Spleen (tissue), 11 donors: ENCODE measurements around the gene CCDC148. TPM values are rescaled to one million over a fixed set of nuclear protein-coding genes. Genes with fewer than 3 reads are reported as not detected.
"Not testable (repeated sequence)": the region's sequence is repeated elsewhere in the genome, so short reads cannot be mapped to it uniquely, and the experiment has no call there.

Experiments used
- DNase-seq: peaks from one replicate; pipeline ENCODE4 v3.0.0-alpha.2; 2020
- H3K27ac ChIP-seq, 8 donors: fragments of 200-600 bp; sonication (generic) in 7 of 8; 1 replicate in 4 of 8; 2 replicates in 4 of 8; pipeline versions ENCODE4 v1.5.0 to v1.8.0; 2016 to 2021; ENCODE audit warnings: inconsistent platforms in 4 of 8, mild to moderate bottlenecking in 4 of 8, moderate library complexity in 1 of 8
- H3K27me3 ChIP-seq, 7 donors: fragments of 200-600 bp; sonication (generic) in 6 of 7; replicated peaks in 1 of 7; 1 replicate in 4 of 7; 2 replicates in 3 of 7; pipeline versions ENCODE4 v1.5.0 to v1.8.0; 2016 to 2021; ENCODE audit warnings: inconsistent platforms in 3 of 7, mild to moderate bottlenecking in 1 of 7
- H3K36me3 ChIP-seq, 6 donors: fragments of 200-600 bp; sonication (generic) in 5 of 6; 1 replicate in 4 of 6; 2 replicates in 2 of 6; pipeline versions ENCODE4 v1.5.0 to v1.8.0; 2016 to 2021; ENCODE audit warnings: inconsistent platforms in 2 of 6
- H3K4me1 ChIP-seq, 6 donors: fragments of 200-600 bp; sonication (generic) in 5 of 6; 1 replicate in 3 of 6; 2 replicates in 3 of 6; pipeline versions ENCODE4 v1.5.0 to v1.8.0; 2016 to 2021; ENCODE audit warnings: inconsistent platforms in 3 of 6
- H3K4me3 ChIP-seq, 8 donors: fragments of 200-600 bp; sonication (generic) in 7 of 8; 1 replicate in 4 of 8; 2 replicates in 4 of 8; pipeline versions ENCODE4 v1.5.0 to v1.8.0; 2016 to 2021; ENCODE audit warnings: inconsistent platforms in 4 of 8, mild to moderate bottlenecking in 4 of 8, moderate library complexity in 2 of 8
- H3K9me3 ChIP-seq, 8 donors: fragments of 200-600 bp; sonication (generic) in 7 of 8; 1 replicate in 4 of 8; 2 replicates in 4 of 8; pipeline versions ENCODE4 v1.5.0 to v1.8.0; 2016 to 2021; ENCODE audit warnings: inconsistent platforms in 4 of 8
- POLR2A ChIP-seq, 3 donors: fragments of 450-650 bp; IDR thresholded peaks; one replicate each; pipeline ENCODE4 v1.5.1; 2017; ENCODE audit warnings: antibody characterized with exemption in 3 of 3, mild to moderate bottlenecking in 1 of 3
- POLR2AphosphoS5 ChIP-seq, 3 donors: sonication (generic); formaldehyde crosslinking; IDR thresholded peaks; one replicate each; pipeline ENCODE4 v1.5.1; 2017; ENCODE audit warnings: antibody characterized with exemption in 3 of 3
- WGBS, 5 donors: extraction: QIAGEN DNeasy Blood & Tissue Kit in 3 of 5; methylation state at CpG; one replicate each; pipeline versions ENCODE4 v1.1.5 to v1.1.7; 2013 to 2018; 5-methylcytosine and 5-hydroxymethylcytosine counted together
- intact Hi-C: fragments of 100-400 bp; cut with DNase I; formaldehyde crosslinking; loops from one replicate; pipeline ENCODE4 v1.15.0; 2023; ENCODE audit warnings: low total_unique reads
- polyA plus RNA-seq, 3 donors: library from polyadenylated mRNA; stranded (reverse); fragments of 200-250 nt; gene quantifications; one replicate each; pipeline ENCODE4 v1.2.1, GENCODE V29; 2013
- total RNA-seq, 7 donors: library from RNA; depleted of rRNA in 3 of 7; stranded (reverse); fragments of >200 nt in 3 of 7; fragmentation: NEBNext Ultra II Directional in 4 of 7; extraction: Animal tissue kit (Norgen Biotek cat#: 25700) in 4 of 7; gene quantifications; one replicate each; pipeline versions ENCODE4 v1.1.0 to v1.2.1, GENCODE V29; 2016 to 2021
- TF ChIP-seq, protein P1 (sequence below), 11 experiments: fragments of 200-600 bp in 7 of 11; fragments of 450-650 bp in 4 of 11; sonication (generic) in 4 of 11; IDR thresholded peaks in 8 of 11; conservative IDR thresholded peaks in 3 of 11; 1 replicate in 7 of 11; 2 replicates in 4 of 11; pipeline versions ENCODE4 v1.4.0 to v1.8.0; 2016 to 2021; ENCODE audit warnings: antibody characterized with exemption in 11 of 11, inconsistent platforms in 4 of 11, mild to moderate bottlenecking in 1 of 11
- donor health status: healthy with polysubstance abuse.
- donor health status: DM: no; HTN: no; CAD: no; lungs with moderate emphysema.
- donor health status: DM: no; HTN: no; CAD: no.
- donor health status: Bipolar disorder and iron deficiency.
- donor health status: healthy.
- donor health status: DM: no; HTN: no; CAD: no.
- donor health status: DM: yes; HTN: yes; CAD: no.

The CCDC148 gene
- total and polyA plus RNA-seq, 10 donors, result 0.07 to 0.79 (median 0.46) TPM

DNA sequence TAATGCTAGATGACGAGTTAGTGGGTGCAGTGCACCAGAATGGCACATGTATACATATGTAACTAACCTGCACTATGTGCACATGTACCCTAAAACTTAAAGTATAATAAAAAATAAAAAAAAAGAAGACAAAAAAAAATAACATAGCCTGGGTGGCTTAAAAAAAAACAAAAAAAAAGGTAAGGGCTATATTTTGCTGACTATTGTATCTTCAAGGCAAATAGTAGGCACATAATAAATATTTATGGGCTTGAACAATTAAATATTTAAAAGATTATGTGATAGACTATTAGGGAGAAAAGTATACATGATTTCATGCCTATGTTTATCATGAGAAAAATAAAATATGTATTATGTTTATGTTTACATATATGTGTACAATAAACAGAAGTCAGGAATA lies 99.4 kb downstream of the CCDC148 start:
- H3K9me3 ChIP-seq, result peaks cover 0 to 5% (median 0%) of the 10 kb centered on the region in 8 donors
- H3K27me3 ChIP-seq, result no peaks in the 10 kb centered on the region
- no peaks in the 10 kb centered on the region for H3K4me1 ChIP-seq
- intact Hi-C loops, result no loop called here
- no peak for TF ChIP-seq POLR2AphosphoS5 (IDR thresholded peaks at IDR 0.05)
- TF ChIP-seq POLR2A (IDR thresholded peaks at IDR 0.05), result no peak
- 67 to 100% (median 88%) methylated on average over 1 of the region's 1 CpG for WGBS, 5 donors
- DNase-seq, result no peak
- H3K36me3 ChIP-seq, result no peaks in the 10 kb centered on the region
- H3K4me3 ChIP-seq, result no peak overlapping the region
- no peak overlapping the region for H3K27ac ChIP-seq

DNA sequence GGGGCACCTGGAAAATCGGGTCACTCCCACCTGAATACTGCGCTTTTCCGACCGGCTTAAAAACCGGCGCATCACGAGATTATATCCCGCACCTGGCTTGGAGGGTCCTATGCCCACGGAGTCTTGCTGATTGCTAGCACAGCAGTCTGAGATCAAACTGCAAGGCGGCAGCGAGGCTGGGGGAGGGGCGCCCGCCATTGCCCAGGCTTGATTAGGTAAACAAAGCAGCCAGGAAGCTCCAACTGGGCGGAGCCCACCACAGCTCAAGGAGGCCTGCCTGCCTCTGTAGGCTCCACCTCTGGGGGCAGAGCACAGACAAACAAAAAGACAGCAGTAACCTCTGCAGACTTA lies 105.1 kb downstream of the CCDC148 start:
- H3K4me3 ChIP-seq, H3K36me3 ChIP-seq, intact Hi-C loops, H3K9me3 ChIP-seq, H3K4me1 ChIP-seq, H3K27me3 ChIP-seq, H3K27ac ChIP-seq, DNase-seq: not testable (repeated sequence)
- WGBS, 5 donors, result 89 to 97% (median 95%) methylated on average over 8 to 10 of the region's 14 CpGs; no CpG with 5 or more reads in 2 of the 5 donors

DNA sequence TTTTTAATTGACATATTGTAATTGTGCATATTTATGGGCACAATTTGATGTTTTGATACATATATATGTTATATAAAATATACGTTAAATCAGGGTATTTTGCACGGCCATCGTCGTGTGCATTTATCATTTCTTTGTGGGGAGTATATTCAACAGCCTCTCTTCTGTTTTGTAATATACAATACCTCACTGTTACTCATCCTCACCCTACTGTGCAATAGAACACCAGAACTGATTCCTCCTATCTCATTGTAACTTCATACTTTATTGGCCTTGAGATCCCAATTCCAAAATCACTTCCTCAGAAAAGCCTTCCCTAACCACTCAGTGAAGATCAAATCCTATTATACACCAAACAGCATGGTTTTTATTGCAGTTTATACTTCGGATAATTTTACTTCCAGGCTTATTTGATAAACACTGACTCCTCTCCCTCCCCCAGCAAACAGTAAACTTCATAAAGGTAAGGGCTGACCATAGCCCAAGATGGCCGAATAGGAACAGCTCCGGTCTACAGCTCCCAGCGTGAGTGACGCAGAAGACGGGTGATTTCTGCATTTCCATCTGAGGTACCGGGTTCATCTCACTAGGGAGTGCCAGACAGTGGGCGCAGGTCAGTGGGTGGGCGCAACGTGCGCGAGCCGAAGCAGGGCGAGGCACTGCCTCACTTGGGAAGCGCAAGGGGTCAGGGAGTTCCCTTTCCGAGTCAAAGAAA lies 105.6 kb downstream of the CCDC148 start:
- H3K4me3 ChIP-seq, H3K27ac ChIP-seq, intact Hi-C loops, DNase-seq, H3K27me3 ChIP-seq, H3K9me3 ChIP-seq, H3K4me1 ChIP-seq, H3K36me3 ChIP-seq: not testable (repeated sequence)
- WGBS, 5 donors, result 91 to 95% (median 93%) methylated on average over 17 to 20 of the region's 20 CpGs

DNA sequence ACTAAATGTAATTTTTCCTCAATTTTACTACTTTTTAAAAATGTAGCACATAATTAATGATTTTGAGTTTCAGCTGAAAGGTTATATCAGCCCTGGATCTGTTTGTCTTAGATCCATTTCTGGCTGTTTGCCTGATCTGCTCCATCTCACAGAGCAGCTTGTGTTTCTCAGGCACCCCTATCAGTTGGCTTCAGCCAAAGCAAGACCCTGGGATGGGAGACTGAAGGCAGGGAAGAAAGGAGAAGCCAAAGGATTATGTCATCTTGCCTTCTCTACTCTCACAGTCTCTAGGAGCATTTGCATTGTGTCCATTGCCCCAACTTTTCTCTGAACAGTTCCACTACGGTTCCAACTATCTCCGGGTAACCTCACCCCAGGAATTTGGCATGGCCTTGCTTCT lies 110.5 kb downstream of the CCDC148 start:
- H3K4me1 ChIP-seq, result no peaks in the 10 kb centered on the region
- no peaks in the 10 kb centered on the region for H3K36me3 ChIP-seq
- intact Hi-C loops, result no loop called here
- no peaks in the 10 kb centered on the region for H3K9me3 ChIP-seq
- 71 to 88% (median 79%) methylated on average over 2 of the region's 2 CpGs for WGBS, 5 donors
- TF ChIP-seq, protein P1, sequence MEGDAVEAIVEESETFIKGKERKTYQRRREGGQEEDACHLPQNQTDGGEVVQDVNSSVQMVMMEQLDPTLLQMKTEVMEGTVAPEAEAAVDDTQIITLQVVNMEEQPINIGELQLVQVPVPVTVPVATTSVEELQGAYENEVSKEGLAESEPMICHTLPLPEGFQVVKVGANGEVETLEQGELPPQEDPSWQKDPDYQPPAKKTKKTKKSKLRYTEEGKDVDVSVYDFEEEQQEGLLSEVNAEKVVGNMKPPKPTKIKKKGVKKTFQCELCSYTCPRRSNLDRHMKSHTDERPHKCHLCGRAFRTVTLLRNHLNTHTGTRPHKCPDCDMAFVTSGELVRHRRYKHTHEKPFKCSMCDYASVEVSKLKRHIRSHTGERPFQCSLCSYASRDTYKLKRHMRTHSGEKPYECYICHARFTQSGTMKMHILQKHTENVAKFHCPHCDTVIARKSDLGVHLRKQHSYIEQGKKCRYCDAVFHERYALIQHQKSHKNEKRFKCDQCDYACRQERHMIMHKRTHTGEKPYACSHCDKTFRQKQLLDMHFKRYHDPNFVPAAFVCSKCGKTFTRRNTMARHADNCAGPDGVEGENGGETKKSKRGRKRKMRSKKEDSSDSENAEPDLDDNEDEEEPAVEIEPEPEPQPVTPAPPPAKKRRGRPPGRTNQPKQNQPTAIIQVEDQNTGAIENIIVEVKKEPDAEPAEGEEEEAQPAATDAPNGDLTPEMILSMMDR (IDR thresholded peaks at IDR 0.05 in 8 of 11, conservative IDR thresholded peaks at IDR 0.05 in 3 of 11), result no peak
- TF ChIP-seq POLR2AphosphoS5 (IDR thresholded peaks at IDR 0.05) (no peak), POLR2A (IDR thresholded peaks at IDR 0.05) (no peak)
- H3K27me3 ChIP-seq, result no peaks in the 10 kb centered on the region
- H3K4me3 ChIP-seq, result no peak overlapping the region
- no peak for DNase-seq
- no peak overlapping the region for H3K27ac ChIP-seq

DNA sequence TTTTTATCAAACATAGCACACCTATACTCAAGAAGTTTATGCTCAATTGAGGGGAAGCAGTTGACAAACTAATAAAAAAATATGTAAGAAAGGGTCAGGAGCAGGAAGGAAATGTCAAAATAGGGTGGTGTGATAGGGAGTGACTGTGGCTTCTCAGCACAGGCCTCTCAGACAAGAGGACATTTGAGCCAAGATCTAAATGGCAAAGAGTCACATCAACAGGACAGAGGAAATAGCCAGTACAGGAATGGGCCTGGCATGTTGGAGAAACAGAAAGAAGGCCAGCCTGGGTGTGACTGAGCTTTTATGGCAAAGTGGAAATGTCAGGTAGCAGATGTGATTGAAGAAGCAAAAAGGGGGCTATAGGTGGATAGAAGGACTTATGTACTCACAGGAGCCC lies 117.0 kb downstream of the CCDC148 start:
- H3K27me3 ChIP-seq, result no peaks in the 10 kb centered on the region
- DNase-seq, result no peak
- H3K4me1 ChIP-seq, result no peaks in the 10 kb centered on the region
- no peak overlapping the region for H3K27ac ChIP-seq
- TF ChIP-seq POLR2AphosphoS5 (IDR thresholded peaks at IDR 0.05) (no peak), POLR2A (IDR thresholded peaks at IDR 0.05) (no peak)
- TF ChIP-seq, protein P1 (IDR thresholded peaks at IDR 0.05 in 8 of 11, conservative IDR thresholded peaks at IDR 0.05 in 3 of 11), result no peak
- H3K4me3 ChIP-seq, result no peak overlapping the region
- intact Hi-C loops, result no loop called here
- no peaks in the 10 kb centered on the region for H3K9me3 ChIP-seq
- no peaks in the 10 kb centered on the region for H3K36me3 ChIP-seq

DNA sequence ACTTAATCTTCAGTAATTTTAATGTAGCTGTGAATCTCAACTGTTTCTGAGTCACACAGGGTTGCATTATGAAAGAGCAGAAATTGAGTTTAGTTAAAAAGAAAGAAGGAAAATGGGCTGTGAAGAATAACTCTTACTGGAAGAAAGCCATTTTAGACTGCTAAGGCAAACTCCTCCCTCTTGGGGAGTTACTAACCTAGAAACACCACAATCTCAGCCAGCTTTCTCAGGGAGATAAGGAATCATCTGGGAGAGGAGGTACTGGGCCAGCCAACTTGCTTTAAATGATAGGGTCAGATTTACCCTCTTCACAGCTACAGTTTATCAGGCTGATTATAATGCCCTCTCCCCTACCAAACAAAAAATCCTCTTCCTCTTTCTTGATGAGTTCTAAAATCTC lies 119.5 kb downstream of the CCDC148 start:
- no peak overlapping the region for H3K27ac ChIP-seq
- DNase-seq, result no peak
- H3K4me3 ChIP-seq, result no peak overlapping the region
- TF ChIP-seq POLR2AphosphoS5 (IDR thresholded peaks at IDR 0.05) (no peak), POLR2A (IDR thresholded peaks at IDR 0.05) (no peak)
- TF ChIP-seq, protein P1 (IDR thresholded peaks at IDR 0.05 in 8 of 11, conservative IDR thresholded peaks at IDR 0.05 in 3 of 11), result no peak
- H3K36me3 ChIP-seq, result no peaks in the 10 kb centered on the region
- intact Hi-C loops, result no loop called here
- H3K4me1 ChIP-seq, result no peaks in the 10 kb centered on the region
- H3K9me3 ChIP-seq, result peaks cover 0 to 6% (median 0%) of the 10 kb centered on the region in 8 donors
- H3K27me3 ChIP-seq, result no peaks in the 10 kb centered on the region

DNA sequence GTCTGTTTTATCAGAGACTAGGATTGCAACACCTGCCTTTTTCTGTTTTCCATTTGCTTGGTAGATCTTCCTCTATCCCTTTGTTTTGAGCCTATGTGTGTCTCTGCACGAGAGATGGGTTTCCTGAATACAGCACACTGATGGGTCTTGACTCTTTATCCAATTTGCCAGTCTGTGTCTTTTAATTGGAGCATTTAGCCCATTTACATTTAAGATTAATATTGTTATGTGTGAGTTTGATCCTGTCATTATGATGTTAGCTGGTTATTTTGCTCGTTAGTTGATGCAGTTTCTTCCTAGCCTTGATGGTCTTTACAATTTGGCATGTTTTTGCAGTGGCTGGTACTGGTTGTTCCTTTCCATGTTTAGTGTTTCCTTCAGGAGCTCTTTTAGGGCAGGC lies 124.8 kb downstream of the CCDC148 start:
- H3K36me3 ChIP-seq, H3K4me3 ChIP-seq, H3K4me1 ChIP-seq, intact Hi-C loops, DNase-seq, H3K27ac ChIP-seq, H3K27me3 ChIP-seq: not testable (repeated sequence)
- WGBS, 5 donors, result 71 to 79% (median 75%) methylated on average over 1 to 2 of the region's 2 CpGs
- peaks cover 0 to 20% (median 13%) of the 10 kb centered on the region in 8 donors for H3K9me3 ChIP-seq
